Measurements from ENCODE around the gene C1orf53. TPM values are rescaled to one million over a fixed set of nuclear protein-coding genes. Genes with fewer than 3 reads are reported as not detected.

C1orf53 gene
- total and polyA plus RNA-seq, 2 of the 13 experiments (the other 11 are each of a cell fraction or from before 2014, with no cell fraction given), result 5.8 to 10.1 TPM

- TF ChIP-seq ZNF639 (CRISPR knock-in tag; conservative IDR thresholded peaks at IDR 0.05), result no peak
- no peak for TF ChIP-seq NFKBIZ (CRISPR knock-in tag; IDR thresholded peaks at IDR 0.05)
- no peak for TF ChIP-seq ZNF33A (CRISPR knock-in tag; IDR thresholded peaks at IDR 0.05; ENCODE audit: borderline replicate concordance)
- no peak; the same call in 1 of the 2 replicates for TF ChIP-seq ARID4A (CRISPR knock-in tag; IDR thresholded peaks at IDR 0.05; ENCODE audit: borderline replicate concordance)
- no peak for TF ChIP-seq MEF2D (CRISPR knock-in tag; IDR thresholded peaks at IDR 0.05)
- TF ChIP-seq KLF16 (CRISPR knock-in tag; IDR thresholded peaks at IDR 0.05), result no peak
- TF ChIP-seq ARHGAP35 (CRISPR knock-in tag; IDR thresholded peaks at IDR 0.05; ENCODE audit: borderline replicate concordance), result no peak
- TF ChIP-seq ADNP (CRISPR knock-in tag; IDR thresholded peaks at IDR 0.05), result no peak
- TF ChIP-seq BHLHE40 (IDR thresholded peaks at IDR 0.05; ENCODE audit: low read length), result no peak
- peak; percentile 94 for TF ChIP-seq PTBP1 (IDR thresholded peaks at IDR 0.05; ENCODE audit: low read depth, low read length, poor library complexity, severe bottlenecking)
- TF ChIP-seq ZBTB42 (CRISPR knock-in tag; IDR thresholded peaks at IDR 0.05), result no peak
- TF ChIP-seq ATF7 (IDR thresholded peaks at IDR 0.05), result no peak
- no peak for TF ChIP-seq ATF7 (CRISPR knock-in tag; IDR thresholded peaks at IDR 0.05)
- no peak for TF ChIP-seq FOXO1 (CRISPR knock-in tag; IDR thresholded peaks at IDR 0.05)
- TF ChIP-seq MXD3 (CRISPR knock-in tag; IDR thresholded peaks at IDR 0.05), result no peak
- TF ChIP-seq GLI4 (CRISPR knock-in tag; IDR thresholded peaks at IDR 0.05; ENCODE audit: borderline replicate concordance), result no peak
- 0 out of 4 replicates have a peak, but pooled peaks of 1 of the 2 experiments have one; percentile 40 for TF ChIP-seq HMGXB4 (CRISPR knock-in tag; IDR thresholded peaks at IDR 0.05; ENCODE audit: borderline replicate concordance in 1 of 2, low read depth in 1 of 2)
- no peak for TF ChIP-seq ASH2L (IDR thresholded peaks at IDR 0.05; ENCODE audit: insufficient read length, low read depth, low read length)
- no peak for TF ChIP-seq DR1 (CRISPR knock-in tag; IDR thresholded peaks at IDR 0.05)
- no peak for TF ChIP-seq ZNF850 (CRISPR knock-in tag; conservative IDR thresholded peaks at IDR 0.05)
- TF ChIP-seq ZMAT5 (CRISPR knock-in tag; IDR thresholded peaks at IDR 0.05; ENCODE audit: borderline replicate concordance, low read depth), result no peak
Observed at GRCh38 chr1:197915862-197916499, 13.6 kb downstream of the C1orf53 start (continued).

All from HepG2 (cell line).